PC-3 (cell line): ENCODE measurements around the gene PCDHGB5. TPM values are rescaled to one million over a fixed set of nuclear protein-coding genes. Genes with fewer than 3 reads are reported as not detected.

Source experiments
- ATAC-seq: fragments of 200-7000 bp; cut with Tn5 transposase; 2 replicates; pipeline ENCODE4 v1.9.1; 2020; ENCODE audit warnings: mild to moderate bottlenecking, moderate library complexity
- BruUV-seq: library from RNA; stranded (reverse); fragments of 400-500 nt; replicated peaks from 2 replicates; lab custom pipeline; 2021; lab: Mats Ljungman, UMichigan
- CTCF ChIA-PET: fragments of 300-600 bp; sonication (Branson Sonifier 250); formaldehyde crosslinking; loops from one replicate; lab custom pipeline; 2022; ENCODE audit warnings: antibody characterized with exemption; lab: Charles Lee
- POLR2A ChIA-PET: fragments of 300-600 bp; sonication (Branson Sonifier 250); formaldehyde crosslinking; loops from one replicate; lab custom pipeline; 2022; ENCODE audit warnings: antibody characterized with exemption; ENCODE audit not compliant: unreplicated experiment; lab: Charles Lee
- DNase-seq: peaks from one replicate; pipeline ENCODE4 v3.0.0-alpha.2; 2015
- H2AFZ ChIP-seq: fragments of 300-600 bp; sonication (generic); 2 replicates; pipeline ENCODE4 v1.6.0; 2016; ENCODE audit warnings: antibody characterized with exemption, low read length
- H3F3A ChIP-seq: fragments of 300-600 bp; sonication (generic); one replicate; pipeline ENCODE4 v1.6.0; 2017; ENCODE audit warnings: antibody characterized with exemption, low read length, control low read depth, mild to moderate bottlenecking; ENCODE audit not compliant: unreplicated experiment
- H3K27ac ChIP-seq: fragments of 300-600 bp; sonication (generic); 2 replicates; pipeline ENCODE4 v1.5.1; 2016; ENCODE audit warnings: mild to moderate bottlenecking, low read length
- H3K27me3 ChIP-seq: fragments of 300-600 bp; sonication (generic); 2 replicates; pipeline ENCODE4 v1.6.1; 2016; ENCODE audit warnings: low read length, mixed read lengths
- H3K36me3 ChIP-seq: fragments of 300-600 bp; sonication (generic); 2 replicates; pipeline ENCODE4 v1.6.1; 2016; ENCODE audit warnings: low read depth, mixed run types, low read length, mixed read lengths
- H3K4me1 ChIP-seq: fragments of 300-600 bp; sonication (generic); 2 replicates; pipeline ENCODE4 v1.5.1; 2016; ENCODE audit warnings: low read length; ENCODE audit not compliant: insufficient read depth
- H3K4me2 ChIP-seq: fragments of 300-600 bp; sonication (generic); 2 replicates; pipeline ENCODE4 v1.6.0; 2016; ENCODE audit warnings: low read length
- H3K4me3 ChIP-seq: fragments of 300-600 bp; sonication (generic); 2 replicates; pipeline ENCODE4 v1.5.1; 2016; ENCODE audit warnings: mild to moderate bottlenecking, low read length, mixed read lengths
- H3K79me2 ChIP-seq: fragments of 300-600 bp; sonication (generic); 2 replicates; pipeline ENCODE4 v1.6.1; 2017; ENCODE audit warnings: low read length, mixed read lengths
- H3K9ac ChIP-seq: fragments of 300-600 bp; sonication (generic); 2 replicates; pipeline ENCODE4 v1.6.0; 2016; ENCODE audit warnings: mild to moderate bottlenecking, low read length
- H3K9me2 ChIP-seq: fragments of 300-600 bp; sonication (generic); replicated peaks from 2 replicates; pipeline ENCODE4 v1.6.1; 2016; ENCODE audit warnings: mixed run types, low read length, mixed read lengths
- H3K9me3 ChIP-seq: fragments of 300-600 bp; sonication (generic); 2 replicates; pipeline ENCODE4 v1.6.1; 2016; ENCODE audit warnings: low read length, mixed read lengths
- H4K20me1 ChIP-seq: fragments of 300-600 bp; sonication (generic); 2 replicates; pipeline ENCODE4 v1.6.1; 2016; ENCODE audit warnings: low read length, mixed read lengths
- CTCF ChIP-seq: fragments of 300-600 bp; sonication (generic); conservative IDR thresholded peaks from 2 replicates; pipeline ENCODE4 v1.5.1; 2017; ENCODE audit warnings: antibody characterized with exemption, low read depth, mild to moderate bottlenecking, low read length
- EZH2 ChIP-seq: fragments of 300-600 bp; sonication (generic); IDR thresholded peaks from one replicate; pipeline ENCODE4 v1.6.1; 2017; ENCODE audit warnings: antibody characterized with exemption, mild to moderate bottlenecking, low read length; ENCODE audit not compliant: unreplicated experiment
- EZH2phosphoT487 ChIP-seq: fragments of 300-600 bp; sonication (generic); IDR thresholded peaks from 2 replicates; pipeline ENCODE4 v1.6.1; 2018; ENCODE audit warnings: mild to moderate bottlenecking, antibody characterized with exemption, low read length, borderline replicate concordance
- intact Hi-C: fragments of 100-400 bp; cut with micrococcal nuclease; formaldehyde crosslinking; loops from 2 replicates; pipeline ENCODE4 v1.9.0; 2023
- total RNA-seq: library from RNA; depleted of rRNA; stranded (reverse); fragments of >200 nt; gene quantifications from 2 replicates; pipeline ENCODE4 v1.2.3, GENCODE V29; 2014

The PCDHGB5 gene
- total RNA-seq, 1 experiment from 2014 or later, result 9.0 TPM

- ATAC-seq (no peak), DNase-seq (no peak)
- Histone ChIP-seq H3K4me3 (peak overlapping the region; percentile 69; the same call in 1 of the 2 replicates), H3K9ac (no peak overlapping the region), H3K27ac (no peak overlapping the region), H2AFZ (0 out of 2 replicates have a peak overlapping the region, but pooled peaks have one; percentile 94), H3K9me2 (no peaks in the 10 kb centered on the region), H4K20me1 (no peaks in the 10 kb centered on the region), H3K4me1 (0 out of 2 replicates have a peak, but pooled peaks cover 3% of the 10 kb centered on the region), H3K4me2 (peak overlapping the region; percentile 80; the same call in 1 of the 2 replicates), H3K36me3 (no peaks in the 10 kb centered on the region), H3F3A (no peaks in the 10 kb centered on the region), H3K27me3 (no peaks in the 10 kb centered on the region), H3K9me3 (no peaks in the 10 kb centered on the region; the same call in 1 of the 2 replicates), H3K79me2 (no peaks in the 10 kb centered on the region)
- TF ChIP-seq EZH2 (no peak), EZH2phosphoT487 (no peak), CTCF (no peak)
- POLR2A ChIA-PET, result no interaction called here
- intact Hi-C loops, result loop anchor here (1.0 to 5.0 kb wide), 2 partner anchors 200 to 268 kb away; partner anchors contain the start of gene PCDHB2
- CTCF ChIA-PET, result interaction anchor here (1.1 kb wide), 1 partner anchor 200 kb away, joined by 5 read pairs; no protein-coding TSS in a partner anchor
- BruUV-seq, result no TSS peak
These were observed 37.1 kb upstream of the PCDHGB5 start for GRCh38 chr5:141360685-141361084.

GRCh38 chr5:141362719-141363118 is 35.0 kb upstream of the PCDHGB5 start:
- no peak for DNase-seq
- no peaks in the 10 kb centered on the region for H3K79me2 ChIP-seq
- H3K4me3 ChIP-seq, result no peak overlapping the region
- intact Hi-C loops, result loop anchor here (5.0 kb wide), 1 partner anchor 270 kb away; the partner anchor contains the start of gene PCDHB2
- no peaks in the 10 kb centered on the region for H4K20me1 ChIP-seq
- H2AFZ ChIP-seq, result no peak overlapping the region
- BruUV-seq, result no TSS peak
- POLR2A ChIA-PET, result no interaction called here
- H3K4me2 ChIP-seq, result no peak overlapping the region
- 0 out of 2 replicates have a peak, but pooled peaks cover 3% of the 10 kb centered on the region for H3K4me1 ChIP-seq
- no peaks in the 10 kb centered on the region for H3K9me2 ChIP-seq
- H3K27me3 ChIP-seq, result no peaks in the 10 kb centered on the region
- H3F3A ChIP-seq, result no peaks in the 10 kb centered on the region
- no peak for TF ChIP-seq EZH2
- no peak for TF ChIP-seq EZH2phosphoT487
- TF ChIP-seq CTCF, result no peak
- no peaks in the 10 kb centered on the region; the same call in 1 of the 2 replicates for H3K36me3 ChIP-seq
- no peak overlapping the region for H3K9ac ChIP-seq
- CTCF ChIA-PET, result no interaction called here
- no peak for ATAC-seq
- no peaks in the 10 kb centered on the region; the same call in 1 of the 2 replicates for H3K9me3 ChIP-seq
- H3K27ac ChIP-seq, result no peak overlapping the region
